HG03342 (cell line): ENCODE results near the gene PFN3.
"Not testable (repeated sequence)": the region's sequence is repeated elsewhere in the genome, so short reads cannot be mapped to it uniquely, and the experiment has no call there.

Source experiments
- ATAC-seq: cut with Tn5 transposase; IDR thresholded peaks from one replicate; pipeline ENCODE4 v1.9.1; 2021; ENCODE audit warnings: mild to moderate bottlenecking, moderate library complexity; ENCODE audit not compliant: unreplicated experiment

The PFN3 gene

GRCh38 chr5:177375516-177375915 lies 24.9 kb downstream of the PFN3 start:
- ATAC-seq: not testable (repeated sequence)

GRCh38 chr5:177374211-177374610 lies 26.2 kb downstream of the PFN3 start:
- no peak for ATAC-seq

GRCh38 chr5:177373806-177374205 lies 26.7 kb downstream of the PFN3 start:
- ATAC-seq: no peak

DNA sequence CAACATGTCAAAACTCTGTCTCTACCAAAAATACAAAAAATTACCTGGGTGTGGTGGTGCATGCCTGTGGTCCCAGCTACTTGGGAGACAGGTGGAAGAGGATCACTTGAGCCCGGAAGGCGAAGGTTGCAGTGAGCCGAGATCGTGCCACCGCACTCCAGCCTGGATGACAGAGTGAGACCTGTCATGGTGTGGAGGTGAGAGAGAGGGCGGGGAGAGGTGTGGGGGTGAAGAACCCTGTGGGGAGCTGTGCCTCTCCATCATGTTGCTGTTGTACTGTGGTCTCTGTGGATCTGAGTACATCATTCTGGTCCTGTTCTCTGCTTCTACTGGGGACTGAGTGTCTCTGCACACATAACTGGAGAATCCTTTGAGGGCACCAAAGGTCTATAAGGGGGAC lies 27.6 kb downstream of the PFN3 start:
- no peak for ATAC-seq

GRCh38 chr5:177372034-177372896 lies 28.2 kb downstream of the PFN3 start:
- no peak for ATAC-seq

DNA sequence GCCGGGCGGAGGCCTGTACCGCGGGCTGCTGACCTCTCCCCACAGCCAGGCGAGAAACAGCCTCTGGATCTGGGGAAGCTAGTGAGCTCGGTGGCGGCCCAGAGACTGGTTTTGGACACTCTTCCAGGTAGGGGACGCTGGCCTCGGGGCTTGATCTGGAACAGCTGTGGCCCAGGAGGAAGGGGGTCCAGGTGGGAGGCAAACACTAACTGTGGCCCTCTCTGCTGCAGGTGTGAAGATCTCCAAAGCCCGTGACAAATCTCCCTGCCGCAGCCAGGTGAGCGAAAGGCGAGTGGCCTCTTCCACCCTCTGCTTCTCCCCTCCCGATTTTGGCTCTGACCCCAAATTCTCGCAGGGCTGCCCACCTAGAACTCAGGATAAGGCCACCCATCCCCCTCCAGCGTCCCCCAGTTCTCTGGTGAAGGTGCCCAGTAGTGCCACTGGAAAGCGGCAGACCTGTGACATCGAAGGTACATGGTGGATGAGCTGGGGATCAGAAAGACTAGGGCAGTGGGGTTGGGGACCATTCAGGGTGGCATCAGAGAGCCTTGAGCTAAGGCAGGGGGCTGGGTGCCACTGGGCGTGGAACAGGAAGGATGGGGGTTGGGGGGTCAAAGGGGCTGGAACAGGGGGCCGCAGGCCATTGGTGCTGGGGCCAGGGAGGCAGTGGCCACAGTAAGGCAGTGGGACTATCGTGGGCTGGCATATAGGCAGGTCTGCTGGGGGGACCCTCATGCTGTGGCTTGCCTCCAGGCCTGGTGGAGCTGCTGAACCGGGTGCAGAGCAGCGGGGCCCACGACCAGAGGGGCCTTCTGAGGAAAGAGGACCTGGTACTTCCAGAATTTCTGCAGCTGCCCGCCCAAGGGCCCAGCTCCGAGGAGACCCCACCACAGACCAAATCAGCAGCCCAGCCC lies 29.1 kb downstream of the PFN3 start:
- ATAC-seq: no peak

DNA sequence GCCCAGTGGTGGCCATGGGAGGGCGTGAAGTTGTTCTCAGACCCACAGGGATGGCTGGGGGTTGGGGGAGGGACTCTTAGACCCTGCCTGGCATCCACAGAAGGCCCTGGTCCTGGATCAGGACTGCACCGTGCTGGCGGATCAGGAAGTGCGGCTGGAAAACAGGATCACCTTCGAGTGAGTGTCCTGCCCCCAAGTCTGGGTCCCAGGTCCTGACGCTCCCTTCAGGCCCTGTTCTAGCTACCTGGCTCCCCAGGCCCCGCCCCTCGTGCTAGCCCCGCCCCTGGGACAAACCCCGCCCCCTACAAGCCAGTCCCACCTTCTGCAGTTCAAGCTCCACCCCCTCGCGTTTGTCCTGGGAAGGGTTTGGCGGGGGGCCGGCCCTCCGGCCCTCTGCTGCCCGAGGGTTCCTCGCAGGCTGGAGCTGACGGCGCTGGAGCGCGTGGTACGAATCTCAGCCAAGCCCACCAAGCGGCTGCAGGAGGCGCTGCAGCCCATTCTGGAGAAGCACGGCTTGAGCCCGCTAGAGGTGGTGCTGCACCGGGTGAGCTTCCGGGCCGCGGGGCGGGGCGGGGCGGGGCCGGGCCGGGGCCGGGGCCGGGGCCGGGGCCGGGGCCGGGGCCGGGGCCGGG lies 29.9 kb downstream of the PFN3 start:
- no peak for ATAC-seq

DNA sequence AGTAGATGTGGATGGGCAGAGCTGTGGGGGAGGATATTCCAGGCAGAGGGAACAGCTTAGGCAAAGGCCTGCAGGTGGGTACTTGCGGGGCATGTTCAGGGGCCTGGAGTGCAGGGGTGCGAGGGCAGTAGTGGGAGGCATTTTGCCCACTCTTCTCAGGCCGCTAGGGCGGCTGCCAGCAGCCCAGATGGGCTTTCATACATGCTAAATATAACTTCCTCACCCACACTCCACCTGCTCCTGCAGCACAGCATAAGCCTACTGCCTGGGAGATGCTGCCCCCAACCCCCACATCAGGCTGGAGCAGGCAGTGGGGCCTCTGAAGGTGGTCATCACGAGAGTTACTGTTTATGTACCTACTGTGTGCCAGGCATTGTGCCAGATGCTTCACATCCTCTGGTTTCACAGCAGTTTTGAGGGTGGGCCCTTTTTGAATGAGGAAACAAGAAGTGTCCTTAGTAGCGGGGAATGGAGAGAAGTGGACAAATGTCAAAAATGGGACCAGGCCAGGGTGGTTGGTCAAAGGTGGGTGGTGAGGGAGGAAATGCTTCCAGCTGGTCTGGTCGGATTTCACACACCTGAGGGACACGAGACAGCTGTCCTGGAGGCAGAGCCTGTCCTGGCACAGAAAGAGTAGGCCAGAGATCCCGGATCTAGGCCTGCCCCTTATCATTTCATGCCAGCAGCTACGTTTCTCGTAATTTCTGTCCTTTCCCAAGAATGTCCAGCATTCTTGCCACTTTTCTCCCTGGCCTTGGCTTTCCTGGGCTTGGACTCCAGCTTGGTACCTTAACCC lies 30.6 kb downstream of the PFN3 start:
- no peak for ATAC-seq

GRCh38 chr5:177368869-177369644 lies 31.4 kb downstream of the PFN3 start:
- no peak for ATAC-seq

GRCh38 chr5:177367981-177368868 lies 32.2 kb downstream of the PFN3 start:
- ATAC-seq: no peak

DNA sequence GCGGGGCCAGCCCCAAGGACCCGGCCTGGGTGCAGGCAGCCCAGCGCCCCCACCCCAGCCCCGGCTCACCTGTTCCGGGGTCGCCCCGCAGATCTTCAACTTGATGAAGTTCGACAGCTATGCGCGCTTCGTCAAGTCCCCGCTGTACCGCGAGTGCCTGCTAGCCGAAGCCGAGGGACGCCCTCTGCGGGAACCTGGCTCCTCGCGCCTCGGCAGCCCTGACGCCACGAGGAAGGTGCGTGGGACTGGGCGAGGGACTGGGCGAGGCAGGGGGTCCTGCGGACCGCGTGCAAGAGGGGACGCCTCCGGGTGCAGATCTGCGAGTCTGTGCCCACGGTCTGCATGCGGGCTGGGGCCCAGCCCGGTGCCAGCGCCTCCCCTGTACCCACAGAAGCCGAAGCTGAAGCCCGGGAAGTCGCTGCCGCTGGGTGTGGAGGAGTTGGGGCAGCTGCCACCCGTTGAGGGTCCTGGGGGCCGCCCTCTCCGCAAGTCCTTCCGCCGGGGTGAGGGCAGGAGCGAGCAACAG lies 33.1 kb downstream of the PFN3 start:
- no peak for ATAC-seq

- no peak for ATAC-seq
Measured at GRCh38 chr5:177366528-177367322, 33.7 kb downstream of the PFN3 start.

- no peak for ATAC-seq
Measured at GRCh38 chr5:177365845-177366527, 34.5 kb downstream of the PFN3 start.

DNA sequence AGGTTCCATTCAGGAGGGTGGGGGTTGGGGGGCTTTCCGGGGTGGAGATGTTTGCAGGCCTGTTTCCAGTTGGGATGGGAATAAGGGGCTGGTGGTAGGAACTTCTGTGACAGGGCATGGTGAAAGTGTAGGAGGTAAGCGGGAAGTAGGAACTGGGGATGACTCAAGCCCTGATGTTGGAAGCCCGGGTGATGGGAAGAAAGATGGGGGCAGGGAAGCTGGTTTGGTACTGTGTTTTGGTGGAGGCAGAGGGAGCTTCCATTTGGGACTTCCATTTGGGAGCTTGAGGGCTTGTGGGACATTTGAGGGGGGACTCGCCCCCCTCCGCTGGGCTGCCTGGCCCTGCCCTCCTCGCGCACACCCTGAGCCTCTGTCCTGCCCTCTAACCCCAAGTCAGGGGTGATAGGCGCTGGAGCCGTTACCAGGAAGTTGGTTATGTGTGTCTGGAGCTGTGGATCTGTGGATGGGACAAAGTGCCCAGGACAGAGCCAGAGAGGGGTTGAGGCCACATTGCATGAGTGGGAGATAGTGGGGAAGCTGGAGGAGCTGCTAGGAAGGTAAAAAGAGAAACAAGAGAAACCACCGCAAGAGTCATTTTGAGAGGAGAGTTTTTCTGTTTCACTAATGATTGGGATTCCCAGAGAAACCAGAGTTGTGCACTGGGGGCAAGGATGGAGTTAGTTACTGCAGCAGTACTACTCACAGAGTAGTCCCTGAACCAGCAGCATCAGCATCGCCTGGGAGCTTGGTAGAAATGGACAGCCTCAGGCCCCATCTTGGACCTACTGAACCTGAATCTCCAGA lies 36.1 kb downstream of the PFN3 start:
- ATAC-seq: no peak

- ATAC-seq: no peak
Measured at GRCh38 chr5:177363565-177363964, 36.9 kb downstream of the PFN3 start.
